Suprapubic skin (tissue), 4 donors: ENCODE results near the gene TJP3. TPM values are rescaled to one million over a fixed set of nuclear protein-coding genes. Genes with fewer than 3 reads are reported as not detected.

Experiments used
- DNase-seq, 2 donors: peaks; one replicate each; pipeline ENCODE4 v3.0.0-alpha.2; 2019; ENCODE audit warnings: low spot score in 2 of 2
- H3K27ac ChIP-seq: fragments of 200-600 bp; sonication (generic); one replicate; pipeline ENCODE4 v1.5.1; 2019
- H3K27me3 ChIP-seq: fragments of 200-600 bp; sonication (generic); one replicate; pipeline ENCODE4 v1.5.1; 2019
- H3K36me3 ChIP-seq: fragments of 200-600 bp; sonication (generic); one replicate; pipeline ENCODE4 v1.5.1; 2019
- H3K4me1 ChIP-seq: fragments of 200-600 bp; sonication (generic); one replicate; pipeline ENCODE4 v1.5.1; 2019
- H3K4me3 ChIP-seq: fragments of 200-600 bp; sonication (generic); one replicate; pipeline ENCODE4 v1.5.1; 2019; ENCODE audit warnings: mild to moderate bottlenecking
- H3K9me3 ChIP-seq: fragments of 200-600 bp; sonication (generic); one replicate; pipeline ENCODE4 v1.5.1; 2019
- EP300 ChIP-seq: sonication (generic); formaldehyde crosslinking; IDR thresholded peaks from one replicate; pipeline ENCODE4 v1.6.1; 2017; ENCODE audit warnings: antibody characterized with exemption
- POLR2A ChIP-seq, 2 donors: fragments of 450-650 bp; IDR thresholded peaks; one replicate each; pipeline ENCODE4 v1.6.1; 2017; ENCODE audit warnings: antibody characterized with exemption in 2 of 2, mild to moderate bottlenecking in 2 of 2, moderate library complexity in 2 of 2
- POLR2AphosphoS5 ChIP-seq, 3 donors: sonication (generic); formaldehyde crosslinking; IDR thresholded peaks; one replicate each; pipeline ENCODE4 v1.6.1; 2017; ENCODE audit warnings: antibody characterized with exemption in 3 of 3
- WGBS: methylation state at CpG from one replicate; pipeline ENCODE4 v1.1.5; 2018; 5-methylcytosine and 5-hydroxymethylcytosine counted together
- total RNA-seq, 4 donors: library from RNA; depleted of rRNA; stranded (reverse); fragments of >200 nt; gene quantifications; one replicate each; pipeline ENCODE4 v1.1.0, GENCODE V29; 2016
- TF ChIP-seq, protein P1 (sequence below), 2 donors: fragments of 200-600 bp in 1 of 2; fragments of 450-650 bp in 1 of 2; sonication (generic) in 1 of 2; IDR thresholded peaks; one replicate each; pipeline ENCODE4 v1.5.1; 2016 to 2019; ENCODE audit warnings: antibody characterized with exemption in 2 of 2, mild to moderate bottlenecking in 1 of 2, moderate library complexity in 1 of 2

The TJP3 gene
- total RNA-seq, 4 donors from 2014 or later = 11.4 to 28.1 (median 20.1) TPM

DNA sequence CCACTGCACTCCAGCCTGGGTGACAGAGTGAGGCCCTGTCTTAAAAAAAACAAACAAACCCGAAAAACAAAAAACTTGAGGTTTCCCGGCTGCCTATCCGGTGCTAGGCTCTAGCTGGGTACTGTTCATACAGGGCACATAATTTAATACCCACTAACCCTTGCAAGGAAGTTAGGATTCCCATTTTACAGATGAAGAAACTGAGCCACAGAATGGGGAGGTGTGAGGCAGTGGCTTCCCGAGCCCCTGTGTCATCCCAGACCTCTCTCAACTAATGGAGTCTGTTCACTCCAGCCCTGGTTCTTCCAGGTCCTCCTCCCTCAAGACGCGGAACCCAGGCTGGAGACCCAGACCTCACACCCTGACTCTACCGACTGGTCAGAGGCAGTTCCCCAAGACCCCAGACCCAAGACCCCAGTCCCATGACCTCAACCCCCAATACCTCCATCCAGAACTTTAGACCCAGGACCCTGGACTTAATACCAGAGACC lies 52.7 kb downstream of the TJP3 start:
- H3K27me3 ChIP-seq = no peaks in the 10 kb centered on the region
- WGBS = 27% methylated on average over 7 of the region's 7 CpGs
- peaks cover 34% of the 10 kb centered on the region for H3K36me3 ChIP-seq

DNA sequence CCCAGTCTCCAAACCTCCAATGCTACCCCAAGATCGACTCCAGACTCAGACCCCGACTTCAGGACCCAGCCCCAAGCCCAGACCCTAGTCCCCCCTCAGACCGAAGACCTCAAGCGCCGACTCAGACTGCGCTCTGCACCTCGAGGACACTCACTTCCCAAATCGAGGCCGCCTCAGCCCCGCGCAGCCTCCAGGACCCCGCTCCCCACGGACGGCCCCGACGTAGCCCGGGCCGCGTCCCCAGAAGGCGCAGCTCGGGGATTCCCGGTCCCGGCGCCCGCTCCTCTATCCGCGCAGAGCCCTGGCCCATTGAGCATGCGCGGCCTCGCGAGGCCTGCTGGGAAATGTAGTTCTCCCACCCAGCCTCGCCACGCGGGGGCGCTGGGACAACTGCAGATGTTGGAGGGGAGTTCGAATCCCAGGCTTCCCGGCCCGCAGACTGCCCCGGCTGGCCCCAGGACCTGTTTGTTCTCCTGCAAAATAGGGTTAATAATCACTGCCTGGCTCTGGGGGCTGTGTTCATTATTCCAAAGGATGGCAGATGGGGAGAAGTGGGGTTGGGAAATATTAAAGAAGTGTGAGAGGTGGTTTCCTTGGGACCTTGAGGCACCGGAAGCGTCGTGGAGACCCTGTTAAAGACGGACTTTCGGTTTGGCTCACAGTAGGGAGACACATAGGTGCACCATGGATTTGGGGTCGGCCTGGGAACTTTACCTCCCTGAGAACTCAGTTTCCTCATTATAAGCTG lies 53.4 kb downstream of the TJP3 start, which contains the start of gene APBA3:
APBA3 (minus strand) TSS at position 311 of the 748 bp plus-strand sequence. CDS start 1,428 bp downstream, outside the sequence.
- TF ChIP-seq POLR2A (IDR thresholded peaks at IDR 0.05) = peak in 1 of 2 donors; percentile 24
- TF ChIP-seq EP300 = no peak
- TF ChIP-seq, protein P1, sequence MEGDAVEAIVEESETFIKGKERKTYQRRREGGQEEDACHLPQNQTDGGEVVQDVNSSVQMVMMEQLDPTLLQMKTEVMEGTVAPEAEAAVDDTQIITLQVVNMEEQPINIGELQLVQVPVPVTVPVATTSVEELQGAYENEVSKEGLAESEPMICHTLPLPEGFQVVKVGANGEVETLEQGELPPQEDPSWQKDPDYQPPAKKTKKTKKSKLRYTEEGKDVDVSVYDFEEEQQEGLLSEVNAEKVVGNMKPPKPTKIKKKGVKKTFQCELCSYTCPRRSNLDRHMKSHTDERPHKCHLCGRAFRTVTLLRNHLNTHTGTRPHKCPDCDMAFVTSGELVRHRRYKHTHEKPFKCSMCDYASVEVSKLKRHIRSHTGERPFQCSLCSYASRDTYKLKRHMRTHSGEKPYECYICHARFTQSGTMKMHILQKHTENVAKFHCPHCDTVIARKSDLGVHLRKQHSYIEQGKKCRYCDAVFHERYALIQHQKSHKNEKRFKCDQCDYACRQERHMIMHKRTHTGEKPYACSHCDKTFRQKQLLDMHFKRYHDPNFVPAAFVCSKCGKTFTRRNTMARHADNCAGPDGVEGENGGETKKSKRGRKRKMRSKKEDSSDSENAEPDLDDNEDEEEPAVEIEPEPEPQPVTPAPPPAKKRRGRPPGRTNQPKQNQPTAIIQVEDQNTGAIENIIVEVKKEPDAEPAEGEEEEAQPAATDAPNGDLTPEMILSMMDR (IDR thresholded peaks at IDR 0.05) = peak in 1 of 2 donors; percentile 68
- TF ChIP-seq POLR2AphosphoS5 (IDR thresholded peaks at IDR 0.05) = peak in 2 of 3 donors; percentile 42 to 47
- Histone ChIP-seq H3K4me1 (peaks cover 36% of the 10 kb centered on the region), H3K9me3 (no peaks in the 10 kb centered on the region), H3K27ac (peak within 1 kb of the TSS; percentile 98), H3K27me3 (no peaks in the 10 kb centered on the region), H3K36me3 (peaks cover 40% of the 10 kb centered on the region), H3K4me3 (peak within 1 kb of the TSS; percentile 88)
- DNase-seq = peak; percentile 93 to 94
- WGBS = 8% methylated on average over 10 of the region's 45 CpGs

More for the DNA sequence above, 52.7 kb downstream of the TJP3 start:
- Histone ChIP-seq H3K4me1 (peaks cover 36% of the 10 kb centered on the region), H3K9me3 (no peaks in the 10 kb centered on the region), H3K27ac (peak overlapping the region; percentile 69), H3K4me3 (peak overlapping the region; percentile 88)
- TF ChIP-seq POLR2A (IDR thresholded peaks at IDR 0.05) (no peak), POLR2AphosphoS5 (IDR thresholded peaks at IDR 0.05) (no peak), EP300 (no peak)
- TF ChIP-seq, protein P1 (IDR thresholded peaks at IDR 0.05) = no peak
- no peak for DNase-seq

DNA sequence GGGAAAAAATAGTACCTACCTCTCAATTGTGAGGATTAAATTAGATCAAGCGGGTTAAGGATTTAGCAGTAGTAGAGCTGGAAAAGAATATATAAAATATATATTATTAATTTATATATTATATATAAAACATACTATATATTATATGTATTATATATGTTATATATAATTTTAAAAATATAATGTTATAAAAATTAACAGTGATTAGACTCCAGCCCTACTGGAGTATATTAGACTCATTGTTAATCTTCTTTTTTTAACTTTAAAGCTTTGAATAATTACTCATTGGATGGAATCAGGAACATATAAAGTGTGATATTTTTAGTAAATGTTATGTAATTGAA lies 53.9 kb downstream of the TJP3 start:
- Histone ChIP-seq H3K27ac (peak overlapping the region; percentile 98), H3K9me3 (no peaks in the 10 kb centered on the region), H3K36me3 (peaks cover 45% of the 10 kb centered on the region), H3K27me3 (no peaks in the 10 kb centered on the region), H3K4me1 (peaks cover 36% of the 10 kb centered on the region), H3K4me3 (peak overlapping the region; percentile 63)
- TF ChIP-seq EP300 = no peak
- TF ChIP-seq, protein P1 (IDR thresholded peaks at IDR 0.05) = no peak
- no peak for TF ChIP-seq POLR2AphosphoS5 (IDR thresholded peaks at IDR 0.05)
- no peak for TF ChIP-seq POLR2A (IDR thresholded peaks at IDR 0.05)
- 49% methylated on average over 1 of the region's 1 CpG for WGBS
- no peak for DNase-seq

DNA sequence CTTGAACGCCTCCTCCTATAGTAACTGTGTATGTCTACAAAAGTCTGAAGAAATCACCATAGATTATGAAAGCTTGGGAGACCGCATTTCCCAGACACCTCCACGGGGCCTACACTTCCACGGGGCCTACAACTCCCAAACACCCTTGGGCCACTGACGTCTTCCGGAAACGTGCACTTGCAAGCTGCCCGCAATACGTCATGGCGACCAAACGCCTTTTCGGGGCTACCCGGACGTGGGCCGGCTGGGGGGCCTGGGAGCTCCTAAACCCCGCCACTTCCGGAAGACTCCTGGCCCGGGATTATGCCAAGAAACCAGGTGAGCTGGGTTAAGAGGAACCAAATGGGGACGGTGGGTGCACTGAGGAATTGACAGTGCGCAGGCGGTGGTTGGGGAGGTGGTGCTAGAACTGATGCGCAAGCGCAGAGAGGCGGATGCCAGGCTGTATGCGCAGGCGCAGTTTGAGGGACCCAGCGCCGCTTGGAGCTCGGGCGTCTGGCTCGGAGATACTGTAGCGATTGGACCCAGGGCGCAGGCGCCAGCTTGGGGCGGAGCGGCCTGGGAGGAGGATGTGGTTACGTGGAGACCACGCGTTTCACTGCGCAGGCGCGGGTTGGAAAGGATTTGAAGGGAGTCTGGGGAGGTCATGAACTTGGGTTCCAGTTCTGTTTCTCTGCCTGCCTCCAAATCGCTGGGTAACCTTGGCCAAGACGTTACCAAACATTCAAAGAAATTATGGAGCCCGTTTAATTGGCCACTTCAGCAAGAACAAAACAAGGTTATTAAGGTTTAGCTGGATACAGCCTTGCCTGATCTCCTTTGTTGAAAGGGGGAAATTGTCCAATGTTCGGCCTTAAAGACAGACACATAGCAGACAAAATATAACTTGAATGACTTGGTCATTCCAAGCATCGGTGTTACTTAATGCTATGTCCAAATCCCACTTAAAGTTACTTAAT lies 54.6 kb downstream of the TJP3 start, which contains the start of gene MRPL54:
MRPL54 (plus strand) TSS at position 182 of the 959 bp plus-strand sequence; CDS start at position 201, 19 bp downstream.
- H3K9me3 ChIP-seq = no peaks in the 10 kb centered on the region
- DNase-seq = peak; percentile 99
- TF ChIP-seq POLR2AphosphoS5 (IDR thresholded peaks at IDR 0.05) (peak; percentile 35 to 87 (median 81)), POLR2A (IDR thresholded peaks at IDR 0.05) (peak; percentile 27 to 79), EP300 (no peak)
- TF ChIP-seq, protein P1 (IDR thresholded peaks at IDR 0.05) = peak in 1 of 2 donors; percentile 14
- peak within 1 kb of the TSS; percentile 88 for H3K4me3 ChIP-seq
- peak within 1 kb of the TSS; percentile 98 for H3K27ac ChIP-seq
- H3K27me3 ChIP-seq = no peaks in the 10 kb centered on the region
- peaks cover 46% of the 10 kb centered on the region for H3K36me3 ChIP-seq
- H3K4me1 ChIP-seq = peaks cover 36% of the 10 kb centered on the region
- WGBS = 5% methylated on average over 25 of the region's 47 CpGs
